GM12878 (cell line): ENCODE results near the gene SPEG. TPM values are rescaled to one million over a fixed set of nuclear protein-coding genes. Genes with fewer than 3 reads are reported as not detected.

ENCODE experiments used
- ATAC-seq: fragments of 200-7000 bp; cut with Tn5 transposase; 3 replicates; pipeline ENCODE4 v1.9.1; 2020; ENCODE audit warnings: mild to moderate bottlenecking, moderate library complexity
- BruUV-seq: library from RNA; stranded (reverse); fragments of 400-500 nt; replicated peaks from 2 replicates; lab custom pipeline; 2021; lab: Mats Ljungman, UMichigan
- CTCF ChIA-PET: fragments of 300-600 bp; sonication (Branson Sonifier 250); formaldehyde crosslinking; extraction: SDS; loops from one replicate; lab custom pipeline; 2021; ENCODE audit warnings: inconsistent platforms; lab: Yijun Ruan, JAX
- POLR2A ChIA-PET: fragments of 350-600 bp; formaldehyde crosslinking; extraction: SDS; loops from one replicate; lab custom pipeline; 2021; ENCODE audit warnings: inconsistent platforms; lab: Charles Lee
- RAD21 ChIA-PET: fragments of 300-600 bp; sonication (Branson Sonifier 250); formaldehyde crosslinking; loops from one replicate; lab custom pipeline; 2023; ENCODE audit warnings: antibody characterized with exemption; ENCODE audit not compliant: unreplicated experiment; lab: Charles Lee
- SMC1A ChIA-PET: fragments of 300-600 bp; sonication (Branson Sonifier 250); formaldehyde crosslinking; loops from one replicate; lab custom pipeline; 2023; ENCODE audit not compliant: unreplicated experiment, uncharacterized antibody; lab: Charles Lee
- DNase-seq: peaks from one replicate; pipeline ENCODE4 v3.0.0-alpha.2; 2011; ENCODE audit warnings: low read depth, low spot score
- FAIRE-seq: peaks from 3 replicates; lab custom pipeline; 2011; peaks lifted over from hg19 to GRCh38; lab: Jason Lieb, UNC
- H2AFZ ChIP-seq: 2 replicates; pipeline ENCODE4 v1.6.0; 2011; ENCODE audit warnings: low read depth, low read length, control low read depth; ENCODE audit not compliant: control insufficient read depth
- H3K27ac ChIP-seq: 2 replicates; pipeline ENCODE4 v1.5.1; 2011; ENCODE audit warnings: control low read depth; ENCODE audit not compliant: control insufficient read depth, insufficient read depth
- H3K27me3 ChIP-seq, 2 experiments: replicated peaks in 1 of 2; 2 replicates each; pipeline versions ENCODE4 v1.6.0 to v1.6.1; 2011; ENCODE audit warnings: low read length in 1 of 2; ENCODE audit not compliant: control insufficient read depth in 2 of 2, insufficient read depth in 2 of 2
- H3K36me3 ChIP-seq, 2 experiments: 2 replicates each; pipeline ENCODE4 v1.5.1; 2011; ENCODE audit warnings: low read length in 1 of 2; ENCODE audit not compliant: control insufficient read depth in 2 of 2, insufficient read depth in 2 of 2
- H3K4me1 ChIP-seq: 2 replicates; pipeline ENCODE4 v1.6.1; 2011; ENCODE audit warnings: mild to moderate bottlenecking, low read length, moderate library complexity, mixed read lengths; ENCODE audit not compliant: control insufficient read depth, insufficient read depth
- H3K4me2 ChIP-seq: 2 replicates; pipeline ENCODE4 v1.6.0; 2011; ENCODE audit warnings: control low read depth; ENCODE audit not compliant: control insufficient read depth, insufficient read depth
- H3K4me3 ChIP-seq: fragments of 200-600 bp; sonication (generic); 2 replicates; pipeline ENCODE4 v1.5.1; 2016
- H3K79me2 ChIP-seq: 2 replicates; pipeline ENCODE4 v1.6.0; 2011; ENCODE audit warnings: low read length; ENCODE audit not compliant: control insufficient read depth, insufficient read depth
- H3K9ac ChIP-seq: 2 replicates; pipeline ENCODE4 v1.8.0; 2011; ENCODE audit warnings: low read length, control low read depth, mixed read lengths; ENCODE audit not compliant: control insufficient read depth, insufficient read depth
- H3K9me3 ChIP-seq: replicated peaks from 3 replicates; pipeline ENCODE4 v1.5.1; 2011; ENCODE audit warnings: mild to moderate bottlenecking, low read length; ENCODE audit not compliant: control insufficient read depth, insufficient read depth
- H4K20me1 ChIP-seq: 2 replicates; pipeline ENCODE4 v1.6.0; 2011; ENCODE audit not compliant: control insufficient read depth, insufficient read depth
- SMC3 ChIP-seq: IDR thresholded peaks from 2 replicates; pipeline ENCODE4 v1.6.1; 2011; ENCODE audit warnings: low read length, improper control_type of control experiment, borderline replicate concordance
- WGBS: methylation state at CpG from one replicate; pipeline ENCODE4 v1.1.6; 2016; ENCODE audit warnings: low lambda C conversion rate; ENCODE audit not compliant: insufficient replicate concordance, insufficient coverage; ENCODE audit errors: missing lambda C conversion rate; 5-methylcytosine and 5-hydroxymethylcytosine counted together
- in situ Hi-C: fragments of 300-500 bp; cut with MboI; formaldehyde crosslinking; loops from 9 replicates; pipeline ENCODE4 v1.14.3; 2018; ENCODE audit warnings: mixed read lengths
- intact Hi-C: fragments of 100-400 bp; cut with micrococcal nuclease; formaldehyde crosslinking; loops from one replicate; pipeline ENCODE4 v1.14.2; 2022; ENCODE audit not compliant: unreplicated experiment
- polyA plus RNA-seq, 11 experiments: library from polyadenylated mRNA; depleted of rRNA in 4 of 11; unstranded in 6 of 11; stranded (reverse) in 5 of 11; fragments of >200 nt; fragmentation: Nextera tagmentation in 4 of 11; fragmentation: Illumina TruSeq in 1 of 11; extraction: Ambion mirVana in 4 of 11; extraction: Trizol in 1 of 11; gene quantifications; 1 replicate in 1 of 11; 2 replicates in 10 of 11; pipeline versions ENCODE4 v1.2.1 to v1.2.3, GENCODE V29; 2011 to 2016; ENCODE audit warnings: inconsistent platforms in 2 of 11, missing spikeins in 2 of 11, low read depth in 1 of 11
- total RNA-seq, 4 experiments: library from RNA; depleted of rRNA in 3 of 4; stranded (reverse); fragments of >200 nt in 3 of 4; fragmentation: Illumina TruSeq in 1 of 4; extraction: Trizol in 1 of 4; gene quantifications; 2 replicates each; pipeline versions ENCODE4 v1.2.1 to v1.2.3, GENCODE V29; 2013 to 2021
- TF ChIP-seq, protein P1 (sequence below), 3 experiments: IDR thresholded peaks in 2 of 3; conservative IDR thresholded peaks in 1 of 3; 2 replicates each; pipeline ENCODE4 v1.5.1; 2011; ENCODE audit warnings: low read depth in 3 of 3, low read length in 3 of 3, mild to moderate bottlenecking in 3 of 3, control low read depth in 2 of 3, moderate library complexity in 2 of 3, inconsistent platforms in 1 of 3, mixed read lengths in 1 of 3; ENCODE audit not compliant: control insufficient read depth in 2 of 3, insufficient read depth in 1 of 3; ENCODE audit errors: extremely low read depth in 1 of 3

Gene SPEG
- total and polyA plus RNA-seq, 10 of the 15 experiments (the other 5 are each of a cell fraction or from before 2014, with no cell fraction given), result 0.03 to 0.28 TPM; not detected in 8

DNA sequence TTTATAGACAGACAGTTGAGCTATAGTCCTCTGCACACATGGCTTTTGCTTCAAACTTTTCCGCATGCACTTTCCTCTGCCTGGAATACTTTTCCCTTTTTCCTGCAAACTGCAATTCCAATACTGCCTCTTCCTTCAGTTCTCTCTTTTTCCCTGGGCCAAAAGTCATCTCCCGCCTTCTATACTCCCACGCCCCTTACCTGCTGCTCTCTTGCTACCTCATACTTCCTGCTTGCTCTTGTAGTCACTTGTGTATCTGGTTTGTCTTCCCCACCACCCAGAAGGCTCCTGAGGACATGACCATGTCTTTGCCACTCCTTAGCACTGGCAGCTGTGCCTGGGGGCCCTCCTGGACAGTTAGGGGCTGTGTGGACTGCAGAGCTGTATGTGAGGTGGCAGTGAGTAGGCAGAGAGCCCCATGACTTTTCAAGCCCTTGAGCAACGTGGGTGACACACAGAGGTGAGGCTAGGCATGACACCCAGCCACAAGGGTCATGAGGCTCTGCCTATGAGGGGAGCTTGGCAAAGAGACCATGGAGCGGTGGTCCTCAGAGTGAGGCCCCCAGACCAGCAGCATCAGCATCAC is 23.2 kb downstream of the SPEG start:
- Histone ChIP-seq H3K4me3 (no peak overlapping the region), H3K36me3 (no peaks in the 10 kb centered on the region)
- no peak for TF ChIP-seq SMC3
- TF ChIP-seq, protein P1, sequence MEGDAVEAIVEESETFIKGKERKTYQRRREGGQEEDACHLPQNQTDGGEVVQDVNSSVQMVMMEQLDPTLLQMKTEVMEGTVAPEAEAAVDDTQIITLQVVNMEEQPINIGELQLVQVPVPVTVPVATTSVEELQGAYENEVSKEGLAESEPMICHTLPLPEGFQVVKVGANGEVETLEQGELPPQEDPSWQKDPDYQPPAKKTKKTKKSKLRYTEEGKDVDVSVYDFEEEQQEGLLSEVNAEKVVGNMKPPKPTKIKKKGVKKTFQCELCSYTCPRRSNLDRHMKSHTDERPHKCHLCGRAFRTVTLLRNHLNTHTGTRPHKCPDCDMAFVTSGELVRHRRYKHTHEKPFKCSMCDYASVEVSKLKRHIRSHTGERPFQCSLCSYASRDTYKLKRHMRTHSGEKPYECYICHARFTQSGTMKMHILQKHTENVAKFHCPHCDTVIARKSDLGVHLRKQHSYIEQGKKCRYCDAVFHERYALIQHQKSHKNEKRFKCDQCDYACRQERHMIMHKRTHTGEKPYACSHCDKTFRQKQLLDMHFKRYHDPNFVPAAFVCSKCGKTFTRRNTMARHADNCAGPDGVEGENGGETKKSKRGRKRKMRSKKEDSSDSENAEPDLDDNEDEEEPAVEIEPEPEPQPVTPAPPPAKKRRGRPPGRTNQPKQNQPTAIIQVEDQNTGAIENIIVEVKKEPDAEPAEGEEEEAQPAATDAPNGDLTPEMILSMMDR (IDR thresholded peaks at IDR 0.05 in 2 of 3, conservative IDR thresholded peaks at IDR 0.05 in 1 of 3; ENCODE audit: control insufficient read depth in 2 of 3, extremely low read depth in 1 of 3, insufficient read depth in 1 of 3, low read depth in 3 of 3, low read length in 3 of 3), result peak in 2 of 3 experiments; percentile 13 to 39; a peak in 2 of 6 replicates
- TF ChIP-seq, all 136 proteins: peak for 1
- Histone ChIP-seq H3K9ac (no peak overlapping the region), H3K27ac (no peak overlapping the region), H3K4me2 (no peak overlapping the region), H3K27me3 (peaks cover 1 to 2% of the 10 kb centered on the region in 2 experiments; a peak in 2 of 4 replicates), H4K20me1 (no peaks in the 10 kb centered on the region), H3K9me3 (no peaks in the 10 kb centered on the region), H3K79me2 (no peaks in the 10 kb centered on the region), H3K4me1 (no peaks in the 10 kb centered on the region), H2AFZ (no peak overlapping the region)
- FAIRE-seq, result no peak
- SMC1A ChIA-PET, result interaction anchor here (1.2 to 1.4 kb wide), 2 partner anchors 71 to 72 kb away, joined by 3 to 4 read pairs; no protein-coding TSS in a partner anchor
- RAD21 ChIA-PET, result interaction anchor here (1.2 to 1.9 kb wide), 3 partner anchors 38 to 72 kb away, joined by 3 to 6 read pairs (median 5); a partner anchor contains a TSS
- POLR2A ChIA-PET, result no interaction called here
- no TSS peak for BruUV-seq
- ATAC-seq, result peak; percentile 81
- intact Hi-C loops, result no loop called here
- WGBS, result 43% methylated on average over 5 of the region's 5 CpGs
- in situ Hi-C loops, result no loop called here
- no peak for DNase-seq
- CTCF ChIA-PET, result interaction anchor here (0.6 to 3.1 kb wide), 6 partner anchors 39 to 551 kb away, joined by 3 to 15 read pairs (median 4); a partner anchor contains a TSS
